AG10803 (cell line): ENCODE results near the gene TTF2.
"Not testable (repeated sequence)": the region's sequence is repeated elsewhere in the genome, so short reads cannot be mapped to it uniquely, and the experiment has no call there.

Source experiments
- DNase-seq: peaks from one replicate; pipeline ENCODE4 v3.0.0; 2010; ENCODE audit warnings: low read depth
- H3K4me3 ChIP-seq: 2 replicates; pipeline ENCODE4 v1.5.1; 2011; ENCODE audit warnings: mild to moderate bottlenecking, low read length, control low read depth
- CTCF ChIP-seq: conservative IDR thresholded peaks from 2 replicates; pipeline ENCODE4 v1.5.1; 2011; ENCODE audit warnings: mild to moderate bottlenecking, low read length, control low read depth, inconsistent platforms

The TTF2 gene

DNA sequence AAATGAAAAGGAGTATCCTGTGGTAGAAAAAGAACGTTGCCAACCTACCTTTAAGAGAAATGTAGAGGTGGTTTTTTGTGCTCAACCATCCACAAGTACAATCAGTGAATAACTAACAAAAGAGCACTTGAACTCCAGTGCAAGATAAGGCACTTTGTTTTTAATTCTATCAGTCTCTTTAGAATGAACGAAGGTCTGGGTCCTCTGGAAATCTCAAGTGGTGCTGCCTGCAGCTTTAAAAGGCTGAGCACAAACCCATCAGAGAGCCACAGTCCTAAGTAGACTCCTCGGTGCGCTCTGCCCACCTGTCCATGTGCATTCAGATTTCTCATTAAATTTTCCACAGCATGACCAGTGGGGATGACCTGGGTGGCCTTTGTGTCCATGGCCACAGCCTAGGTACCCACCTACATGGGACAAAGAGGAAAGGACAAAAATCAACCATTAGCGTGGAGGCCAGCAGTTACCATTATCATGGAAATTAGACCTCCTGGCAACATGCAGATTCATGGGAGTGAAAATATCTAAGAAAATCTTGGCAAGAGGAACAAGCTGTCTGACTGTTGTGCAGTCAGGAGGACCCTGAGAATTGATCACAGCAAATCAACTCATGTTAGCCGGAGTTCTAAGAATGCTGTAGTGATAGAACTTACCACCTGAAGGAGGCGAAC lies 52.1 kb downstream of the TTF2 start:
- TF ChIP-seq CTCF, result no peak
- no peak for DNase-seq
- H3K4me3 ChIP-seq, result no peak overlapping the region

DNA sequence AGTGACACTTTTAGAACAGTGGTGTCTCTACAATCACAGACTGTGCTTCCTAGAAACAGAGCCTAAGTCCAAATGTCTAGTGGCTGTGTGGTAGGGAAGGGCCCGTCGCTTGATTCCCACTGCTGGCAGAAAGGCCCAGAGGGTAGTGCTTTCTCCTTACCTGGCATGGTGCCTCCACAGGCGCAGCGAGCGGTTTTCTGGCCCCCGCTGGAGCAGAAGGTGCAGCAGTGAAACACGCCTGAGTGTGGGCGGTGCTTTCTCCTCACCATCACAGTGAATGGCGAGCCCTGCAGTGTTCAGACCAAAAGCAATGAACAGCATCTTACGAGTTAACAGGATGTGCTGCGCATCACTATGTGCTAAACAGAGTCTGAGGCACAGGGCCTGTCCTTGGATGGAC lies 53.1 kb downstream of the TTF2 start:
- no peak for TF ChIP-seq CTCF
- no peak for DNase-seq
- no peak overlapping the region for H3K4me3 ChIP-seq

GRCh38 chr1:117114877-117115276 lies 54.8 kb downstream of the TTF2 start:
- H3K4me3 ChIP-seq, result no peak overlapping the region
- no peak for TF ChIP-seq CTCF
- DNase-seq, result no peak

GRCh38 chr1:117116090-117116783 lies 56.1 kb downstream of the TTF2 start:
- TF ChIP-seq CTCF, result no peak
- no peak overlapping the region for H3K4me3 ChIP-seq
- DNase-seq, result no peak

- H3K4me3 ChIP-seq, result no peak overlapping the region
Observed at GRCh38 chr1:117116784-117117130, 56.6 kb downstream of the TTF2 start.

GRCh38 chr1:117117697-117118096 lies 57.6 kb downstream of the TTF2 start:
- DNase-seq, result no peak
- TF ChIP-seq CTCF, result no peak
- no peak overlapping the region for H3K4me3 ChIP-seq

More at GRCh38 chr1:117116784-117117130, 56.6 kb downstream of the TTF2 start:
- TF ChIP-seq CTCF, result no peak
- no peak for DNase-seq

GRCh38 chr1:117118137-117118536 lies 58.0 kb downstream of the TTF2 start:
- no peak overlapping the region for H3K4me3 ChIP-seq
- DNase-seq, result no peak
- no peak for TF ChIP-seq CTCF

GRCh38 chr1:117119144-117119543 lies 59.0 kb downstream of the TTF2 start:
- not testable (repeated sequence) for DNase-seq, H3K4me3 ChIP-seq
